HK-2 (cell line): ENCODE data around the gene KCNH2.

Experiments
- DNase-seq: peaks from one replicate; pipeline ENCODE4 v3.0.0-alpha.2; 2018; ENCODE audit not compliant: unreplicated experiment

Gene KCNH2

DNA sequence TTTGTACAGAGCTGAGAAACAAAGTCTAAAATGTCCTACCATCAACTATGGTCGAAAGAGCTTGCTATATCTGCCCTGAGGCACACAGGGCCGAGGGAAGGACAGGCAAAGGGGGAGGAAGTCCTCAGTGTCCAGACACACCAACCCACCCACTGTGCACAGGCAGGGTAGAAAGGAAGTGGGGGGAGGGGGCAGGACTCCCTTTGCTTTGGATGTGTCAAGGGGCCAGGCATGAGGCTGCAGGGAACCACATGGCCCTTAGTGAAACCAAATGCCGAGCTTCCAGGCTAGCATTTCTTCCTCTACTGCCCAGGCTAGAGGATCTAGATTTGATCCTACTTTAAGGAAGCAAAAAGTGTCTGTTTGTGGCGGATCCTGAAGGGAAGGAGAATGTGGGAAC, 28.6 kb downstream of the KCNH2 start:
- DNase-seq = no peak

DNA sequence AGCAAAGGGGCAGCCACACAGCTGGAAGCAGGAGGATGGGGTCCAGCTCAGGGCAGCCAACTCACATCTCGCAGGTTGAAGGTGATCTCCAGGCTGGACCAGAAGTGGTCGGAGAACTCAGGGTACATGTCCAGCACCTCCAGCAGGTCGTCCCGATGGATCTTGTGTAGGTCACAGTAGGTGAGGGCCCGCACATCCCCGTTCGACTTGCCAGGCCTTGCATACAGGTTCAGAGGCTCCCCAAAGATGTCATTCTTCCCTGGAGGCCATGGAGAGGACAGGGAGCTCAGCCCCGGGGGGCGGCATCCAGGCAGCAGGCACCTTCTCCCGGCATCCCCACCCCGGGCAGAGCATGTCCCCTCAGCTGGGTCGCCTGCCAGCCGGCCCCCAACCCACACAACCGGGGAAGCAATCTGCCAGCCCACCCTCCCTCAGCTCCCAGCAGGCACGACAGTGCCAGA, 29.3 kb downstream of the KCNH2 start:
- no peak for DNase-seq

DNA sequence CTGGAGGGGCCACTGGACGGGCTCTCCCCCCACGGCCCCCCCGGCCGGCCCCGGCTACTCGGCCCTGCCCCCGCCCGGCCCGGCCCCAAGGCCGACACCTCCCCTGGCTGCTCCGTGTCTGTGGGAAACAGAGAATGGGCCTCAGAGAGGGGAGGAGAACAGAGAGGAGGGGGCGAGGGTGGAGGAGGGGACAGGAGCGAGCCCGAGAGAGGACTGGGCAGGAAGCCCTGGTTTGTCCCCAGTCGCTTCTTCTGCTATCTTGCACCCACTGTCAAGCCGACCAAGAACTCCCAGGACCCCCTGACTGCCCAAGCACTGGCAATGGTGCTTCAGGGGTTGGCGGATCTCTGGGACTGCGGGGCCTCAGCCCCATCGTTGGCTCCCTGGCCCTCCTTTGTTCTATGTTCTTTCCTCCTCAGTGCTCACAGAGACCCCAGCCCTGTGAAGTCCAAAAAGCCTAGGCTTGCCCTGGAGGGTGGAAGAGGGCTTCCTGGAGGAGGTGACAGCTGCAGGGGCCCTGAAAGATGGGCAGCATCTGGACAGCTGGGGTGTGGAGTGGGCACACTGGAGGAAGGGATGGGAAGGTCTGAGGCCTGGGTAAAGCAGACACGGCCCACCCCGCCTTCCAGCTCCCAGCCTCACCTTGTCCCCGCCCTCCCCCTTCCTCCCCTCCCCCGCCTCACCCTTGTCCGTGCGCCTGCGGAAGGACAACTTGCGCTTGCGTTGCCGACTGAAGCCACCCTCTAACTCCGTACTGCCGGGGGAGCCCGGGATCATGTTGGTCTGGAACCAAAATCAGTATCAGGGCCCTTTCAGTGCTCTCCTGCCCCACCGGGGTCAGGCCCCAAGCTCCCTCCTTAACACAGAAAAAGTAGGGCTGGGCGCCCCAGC, 30.1 kb downstream of the KCNH2 start:
- no peak for DNase-seq

DNA sequence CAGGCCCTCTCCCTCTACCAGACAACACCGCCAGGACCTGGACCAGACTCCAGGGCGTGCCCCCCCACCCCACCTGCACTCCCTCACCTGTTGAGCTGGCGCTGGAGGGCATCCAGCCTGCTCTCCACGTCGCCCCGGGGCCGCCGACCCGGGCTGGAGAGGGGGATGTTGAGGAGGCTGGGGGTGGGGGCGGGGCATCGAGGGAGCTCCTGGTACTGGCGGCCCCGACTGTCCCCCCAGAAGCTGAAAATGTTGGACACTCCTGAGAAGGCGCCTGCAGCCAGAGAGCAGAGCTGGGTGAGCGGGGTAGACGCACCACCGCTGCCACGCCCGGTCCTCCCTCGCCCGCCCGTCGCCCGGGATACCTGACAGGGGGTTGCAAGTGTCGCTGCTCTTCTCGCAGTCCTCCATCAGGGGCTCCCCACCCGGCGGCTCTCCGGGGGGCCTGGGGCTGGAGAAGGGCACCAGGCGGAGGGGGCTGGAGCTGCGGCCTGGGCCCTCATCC, 30.8 kb downstream of the KCNH2 start:
- DNase-seq = no peak

DNA sequence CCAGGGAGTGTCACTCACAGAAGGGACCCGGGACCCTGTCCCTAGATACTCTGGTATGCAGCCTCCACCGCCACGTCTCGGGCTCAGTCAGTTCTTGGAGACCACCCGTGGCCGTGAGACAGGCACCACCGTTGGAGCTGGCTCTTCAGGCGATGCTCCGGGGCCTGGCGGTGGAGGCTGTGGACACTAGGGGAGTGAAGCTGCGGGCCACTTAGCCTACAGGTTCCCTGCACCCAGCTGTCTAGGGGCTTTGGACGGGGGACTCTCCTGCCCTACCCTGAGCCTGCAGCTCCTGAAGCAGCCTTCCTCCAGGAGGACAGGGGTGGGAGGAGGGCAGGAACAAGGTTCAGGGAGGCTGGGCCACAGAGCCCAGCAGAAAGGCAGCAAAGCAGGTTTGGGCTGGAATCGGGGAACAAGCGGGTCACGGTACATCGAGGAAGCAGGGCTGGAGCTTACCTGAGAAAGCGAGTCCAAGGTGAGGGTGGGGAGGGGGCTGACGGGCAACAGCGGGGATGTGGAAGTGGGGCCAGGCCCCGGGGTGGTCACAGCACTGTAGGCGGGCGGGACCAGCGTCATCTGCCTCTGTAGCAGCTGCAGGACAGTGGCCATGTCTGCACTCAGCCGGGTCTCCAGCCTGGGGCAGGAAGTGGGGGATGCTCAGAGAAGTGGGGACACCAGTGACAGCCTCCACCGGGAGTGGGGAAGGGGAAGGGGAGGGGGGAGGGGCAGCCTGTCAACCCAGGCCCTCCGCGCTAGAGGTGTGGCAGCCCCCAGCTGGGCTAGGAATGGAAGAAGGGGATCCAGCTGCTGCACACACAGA, 31.5 kb downstream of the KCNH2 start:
- no peak for DNase-seq

DNA sequence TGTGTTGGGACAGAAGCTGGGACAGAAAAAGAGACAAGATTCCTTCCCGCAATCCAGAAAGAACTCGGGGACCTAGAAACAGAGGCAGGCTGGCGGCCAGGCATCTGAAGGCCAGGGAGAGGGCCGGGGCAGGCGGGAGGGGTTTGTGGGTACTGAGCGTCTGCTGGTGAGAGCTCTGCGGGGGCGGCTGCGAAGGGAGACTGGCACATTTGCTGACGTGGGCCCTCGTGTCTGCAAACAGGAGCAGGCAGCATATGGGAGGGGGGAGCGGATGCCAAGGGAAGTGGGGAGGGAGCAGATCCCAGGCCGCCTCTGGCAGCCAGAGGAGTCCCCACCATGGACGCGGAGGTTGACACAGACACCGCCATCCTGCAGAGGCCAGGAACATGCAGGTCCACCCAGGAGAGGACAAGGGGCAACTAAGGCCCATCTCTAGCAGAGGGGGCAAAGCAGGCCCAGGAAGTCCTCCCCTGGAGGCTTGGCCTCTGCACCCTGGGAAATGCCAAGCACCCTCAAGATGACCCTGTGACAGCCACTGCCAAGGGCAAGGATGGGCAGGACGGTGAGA, 32.2 kb downstream of the KCNH2 start:
- no peak for DNase-seq

DNA sequence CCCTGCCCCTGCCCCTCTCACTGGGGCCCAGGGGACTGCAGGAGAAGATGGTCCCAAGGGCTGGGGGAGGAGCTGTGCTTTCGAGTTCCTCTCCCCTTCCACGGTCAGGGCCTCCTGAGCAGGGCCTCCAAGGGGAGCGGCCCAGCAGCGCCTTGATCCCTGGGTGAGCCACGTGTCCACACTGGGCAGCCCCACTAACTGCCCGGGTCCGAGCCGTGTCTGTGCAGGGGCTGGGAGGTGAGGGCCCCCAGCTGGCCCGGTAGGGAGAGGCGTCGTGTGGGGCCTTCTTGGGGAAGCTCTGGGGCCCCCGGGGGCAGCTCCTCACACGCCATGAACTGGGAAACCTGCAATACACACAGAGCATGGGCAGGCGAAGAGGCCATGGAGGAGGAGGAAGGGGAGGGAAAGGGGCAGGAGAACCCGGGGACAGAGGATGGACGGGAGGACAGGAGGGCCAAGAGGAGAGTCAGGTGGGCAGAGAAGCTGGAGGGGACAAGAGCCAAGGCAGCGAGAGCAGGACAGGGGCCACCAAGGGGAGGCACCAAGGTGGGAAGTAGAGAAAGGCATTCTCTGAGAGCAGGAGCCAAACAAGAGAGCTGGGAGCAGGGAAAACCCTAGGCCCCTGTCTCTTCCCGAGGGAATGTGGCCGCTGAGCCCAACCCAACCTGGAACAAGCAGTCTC, 32.8 kb downstream of the KCNH2 start:
- no peak for DNase-seq

DNA sequence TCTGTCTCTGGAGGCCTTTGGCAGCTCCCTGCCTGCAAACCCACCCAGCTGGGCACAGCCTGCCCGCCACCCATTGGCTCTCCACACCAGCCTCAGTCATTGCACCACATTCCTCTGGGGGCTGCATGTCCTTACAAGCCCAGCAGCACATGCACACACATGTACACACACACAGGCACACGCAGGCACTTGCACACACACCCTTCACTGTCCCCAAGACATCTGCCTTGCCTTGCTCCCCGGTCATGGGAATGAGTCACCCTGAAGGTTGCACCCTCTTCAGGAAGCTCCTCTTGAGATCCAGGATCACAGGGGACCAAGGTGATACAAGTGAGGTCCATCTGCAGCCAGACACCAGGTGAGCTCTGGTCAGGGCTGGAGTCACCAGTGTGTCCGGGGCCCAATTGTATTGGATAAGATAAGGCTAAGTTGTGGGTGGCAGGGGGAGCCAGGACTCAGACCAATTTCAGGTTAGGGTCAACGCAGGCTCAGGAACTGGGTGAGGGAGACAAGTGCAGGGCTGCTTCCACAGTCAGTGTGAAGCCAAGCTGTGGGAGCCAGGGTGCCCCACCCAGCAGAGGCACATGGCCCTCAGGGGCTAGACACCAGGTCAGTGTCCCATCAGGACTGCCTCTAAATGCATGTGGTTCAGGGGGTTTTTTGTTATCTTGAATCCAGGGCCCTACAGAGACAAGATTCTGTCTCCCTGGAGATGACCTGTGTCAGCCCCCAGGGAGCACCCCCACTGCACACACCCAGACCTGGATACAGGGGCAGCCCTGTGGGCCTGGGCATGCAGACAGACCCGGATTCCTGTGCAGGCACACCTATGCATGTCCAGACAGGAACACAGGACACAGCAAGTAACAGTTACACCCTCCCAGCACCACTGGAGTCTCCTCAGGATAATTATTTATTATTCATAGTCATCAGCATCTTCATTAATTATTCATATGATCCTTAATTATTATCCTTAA, 33.8 kb downstream of the KCNH2 start:
- no peak for DNase-seq

DNA sequence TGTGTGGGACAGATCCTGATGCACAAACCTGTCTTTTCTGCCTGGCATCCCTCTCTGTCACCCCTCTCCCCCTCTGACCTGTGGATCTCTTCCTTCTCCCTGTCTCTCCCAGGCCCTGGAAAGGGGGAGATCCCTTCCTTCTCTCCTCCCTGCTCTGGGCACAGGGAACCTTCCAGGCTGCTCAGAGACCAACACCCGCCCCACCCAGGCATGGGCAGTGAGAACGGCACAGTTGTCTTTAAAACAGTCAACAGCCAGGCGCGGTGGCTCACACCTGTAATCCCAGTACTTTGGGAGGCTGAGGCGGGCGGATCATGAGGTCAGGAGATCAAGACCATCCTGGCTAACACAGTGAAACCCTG, 34.7 kb downstream of the KCNH2 start:
- DNase-seq = no peak

DNA sequence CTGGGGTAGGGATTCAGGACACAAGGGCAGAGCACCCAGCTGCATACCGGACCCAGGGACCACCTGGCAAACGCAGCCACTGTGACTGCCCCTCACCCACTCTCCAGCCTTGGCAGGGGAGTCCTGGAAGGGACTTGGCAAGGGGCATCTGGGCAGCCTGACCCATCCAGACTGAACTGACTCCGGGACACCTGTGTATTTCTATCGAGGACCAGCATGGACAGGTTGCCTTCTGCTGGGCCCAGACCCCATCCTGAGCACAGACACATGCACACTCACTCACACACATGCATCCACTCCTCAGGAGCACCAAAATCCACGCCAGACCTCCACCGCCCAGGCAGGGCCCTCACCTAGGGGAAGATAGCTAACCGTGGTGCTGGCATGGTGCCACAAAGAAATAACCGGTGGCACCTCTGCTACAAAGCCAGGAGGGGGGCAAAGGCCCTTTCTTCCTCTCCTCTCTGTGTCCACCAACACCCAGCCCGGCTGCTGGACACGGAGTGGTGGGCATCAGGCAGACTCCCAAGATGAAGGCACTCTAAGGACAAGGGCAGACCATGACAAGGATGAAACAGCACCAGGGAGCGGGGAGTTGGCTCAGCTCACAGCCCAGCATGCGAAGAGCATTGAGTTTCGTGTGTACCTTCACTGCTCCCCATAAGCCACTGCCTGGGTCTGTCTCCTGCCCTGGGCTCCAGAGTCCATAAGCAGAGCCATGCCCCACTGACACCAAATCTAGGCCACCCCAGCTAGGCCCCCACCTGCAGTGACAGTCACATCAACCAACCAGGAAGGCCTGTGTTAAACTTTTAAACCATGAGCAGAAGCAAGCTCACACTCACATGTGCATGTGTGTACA, 35.3 kb downstream of the KCNH2 start:
- no peak for DNase-seq

DNA sequence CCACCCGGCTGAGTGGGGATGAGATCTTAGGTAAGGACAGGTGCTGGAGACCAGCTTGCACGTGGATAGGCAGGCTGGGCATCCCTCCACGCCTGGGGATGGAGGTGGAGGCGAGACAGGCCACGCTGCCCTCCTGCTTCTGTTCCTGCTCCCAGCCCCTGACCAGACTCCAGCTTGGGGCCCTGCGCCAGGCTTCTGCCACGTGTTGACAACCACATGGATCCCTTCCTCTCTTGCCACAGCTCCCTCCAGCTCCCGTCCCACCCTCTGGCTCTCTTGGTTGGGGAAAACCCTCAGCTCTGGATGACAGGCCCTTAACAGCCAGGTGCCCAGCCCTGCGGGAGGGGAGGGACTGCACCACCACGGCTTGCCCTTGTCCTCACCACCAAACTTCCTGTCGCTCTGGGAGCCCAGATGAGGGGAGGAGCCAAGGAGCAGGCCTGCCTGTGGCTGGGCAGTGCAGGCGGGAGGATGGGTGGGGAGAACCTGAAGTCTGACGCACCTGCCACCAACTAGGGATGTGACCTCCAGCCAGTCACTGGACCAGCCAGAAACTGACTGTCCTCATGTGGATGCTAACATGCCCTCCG, 36.0 kb downstream of the KCNH2 start:
- DNase-seq = no peak

DNA sequence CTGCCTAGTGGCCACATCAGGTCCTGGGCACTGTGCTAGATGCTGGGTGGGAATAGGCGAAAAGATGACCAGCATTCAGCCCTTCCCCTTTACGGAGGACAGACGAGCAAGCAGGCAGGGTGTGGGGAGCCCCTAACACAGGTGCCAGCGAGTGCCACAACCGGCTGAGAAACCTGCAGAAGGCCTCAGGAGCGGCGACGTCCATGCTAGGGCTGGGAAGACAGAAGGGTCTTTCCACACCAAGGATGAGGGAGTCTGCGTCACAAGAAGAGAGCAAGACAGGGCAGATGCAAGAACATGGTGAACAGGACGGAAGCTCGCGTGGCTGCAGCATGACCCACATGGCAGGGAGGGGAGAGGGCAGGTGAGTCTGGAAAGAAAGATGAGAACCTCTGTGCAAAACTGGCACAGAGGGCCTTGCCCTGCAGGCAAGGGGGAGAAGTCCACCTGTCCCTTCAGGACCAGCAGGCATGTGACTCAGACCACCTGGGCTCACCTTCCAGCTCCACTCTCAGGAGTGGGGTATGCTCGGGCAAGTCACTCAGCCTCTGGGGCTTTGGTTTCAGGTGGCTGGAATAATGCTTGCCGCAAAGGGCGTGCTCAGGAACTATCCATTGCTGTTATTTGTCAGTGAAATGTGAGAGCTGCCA, 36.6 kb downstream of the KCNH2 start:
- DNase-seq = no peak

DNA sequence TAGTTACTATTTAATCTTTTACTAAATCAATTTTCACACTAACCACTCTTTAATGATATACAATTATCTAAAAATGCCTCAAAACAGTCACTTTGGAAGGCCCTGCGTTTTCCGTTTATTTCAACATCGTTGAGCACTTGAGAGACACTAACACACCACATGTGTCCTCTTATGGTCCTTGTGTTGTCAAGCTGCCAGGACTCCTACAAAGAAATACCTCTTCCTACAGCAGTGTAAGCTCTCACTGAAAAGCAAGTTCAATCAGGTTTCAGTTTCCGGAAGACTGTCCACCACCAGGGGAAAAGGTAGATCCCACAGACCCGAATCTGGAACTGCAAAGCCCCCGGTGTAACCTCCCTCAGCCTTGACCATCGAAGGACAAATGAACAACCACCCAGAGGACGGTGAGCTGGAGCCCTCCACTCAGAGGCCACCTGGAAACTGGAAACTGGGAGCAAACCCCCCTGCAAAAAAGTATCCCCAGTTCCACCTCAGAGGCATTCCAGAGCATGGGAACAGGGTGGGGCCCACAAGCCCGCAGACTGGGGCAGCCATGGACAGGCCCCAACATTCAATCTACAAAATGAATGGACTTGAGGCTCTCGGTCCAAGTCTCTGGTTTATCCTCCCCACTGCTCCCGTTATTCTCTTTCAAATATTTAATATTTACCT, 37.6 kb downstream of the KCNH2 start:
- no peak for DNase-seq

DNA sequence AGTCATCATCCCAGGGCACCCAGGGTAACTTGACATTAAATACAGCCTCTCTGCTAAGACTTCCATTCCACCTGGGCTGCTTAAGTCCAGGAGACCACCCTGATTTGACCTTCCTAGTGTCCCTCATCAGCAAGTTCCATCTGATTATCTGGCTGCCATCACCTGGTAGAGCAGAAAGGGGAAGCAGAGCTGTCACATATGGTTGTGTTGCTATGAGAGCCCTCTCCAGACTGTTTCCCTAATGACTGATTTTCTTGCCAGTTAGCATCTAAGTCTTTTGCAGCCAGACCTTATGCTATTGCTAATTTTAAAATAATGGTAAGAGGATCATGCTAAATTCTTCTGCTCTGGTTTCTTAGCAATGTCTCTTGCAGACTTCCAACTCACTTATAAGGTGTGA, 38.7 kb downstream of the KCNH2 start:
- no peak for DNase-seq

DNA sequence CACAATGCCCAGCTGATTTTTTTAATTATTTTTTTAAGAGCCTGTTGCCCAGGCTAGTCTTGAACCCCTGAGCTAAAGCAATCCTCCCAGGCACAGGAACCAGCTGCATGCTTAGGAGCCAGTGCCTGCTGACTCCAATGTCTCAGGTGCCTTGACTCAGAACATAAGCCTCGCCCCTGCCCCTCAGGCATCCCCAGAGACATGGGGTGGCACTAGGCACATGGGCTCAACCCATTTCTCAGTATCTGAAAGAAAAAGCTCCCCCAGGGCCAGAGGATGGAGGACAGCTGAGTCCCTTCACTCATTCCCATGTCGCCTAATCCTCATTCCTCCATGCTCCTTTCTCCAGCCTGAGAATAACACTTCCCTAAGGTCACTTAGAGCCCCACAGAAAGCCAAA, 39.1 kb downstream of the KCNH2 start:
- no peak for DNase-seq

DNA sequence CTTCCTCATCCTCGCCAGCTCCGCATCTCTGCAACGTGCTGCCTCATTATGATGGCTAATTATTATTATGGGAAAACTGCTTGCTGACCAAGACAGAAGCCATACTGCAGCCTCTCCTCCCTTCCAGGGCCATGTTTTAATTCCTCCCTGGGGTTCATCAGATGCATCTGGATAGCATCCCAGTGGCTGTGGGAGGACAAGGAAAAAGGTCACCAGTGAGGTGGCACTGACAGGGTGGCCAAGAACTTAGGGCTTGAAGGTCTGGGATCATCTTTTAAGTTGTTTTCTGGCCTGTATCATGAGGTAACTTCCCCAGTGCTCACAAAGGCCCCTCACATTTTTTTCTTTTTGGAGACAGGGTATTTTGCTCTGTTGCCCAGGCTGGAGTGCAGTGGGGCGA, 39.6 kb downstream of the KCNH2 start:
- no peak for DNase-seq

DNA sequence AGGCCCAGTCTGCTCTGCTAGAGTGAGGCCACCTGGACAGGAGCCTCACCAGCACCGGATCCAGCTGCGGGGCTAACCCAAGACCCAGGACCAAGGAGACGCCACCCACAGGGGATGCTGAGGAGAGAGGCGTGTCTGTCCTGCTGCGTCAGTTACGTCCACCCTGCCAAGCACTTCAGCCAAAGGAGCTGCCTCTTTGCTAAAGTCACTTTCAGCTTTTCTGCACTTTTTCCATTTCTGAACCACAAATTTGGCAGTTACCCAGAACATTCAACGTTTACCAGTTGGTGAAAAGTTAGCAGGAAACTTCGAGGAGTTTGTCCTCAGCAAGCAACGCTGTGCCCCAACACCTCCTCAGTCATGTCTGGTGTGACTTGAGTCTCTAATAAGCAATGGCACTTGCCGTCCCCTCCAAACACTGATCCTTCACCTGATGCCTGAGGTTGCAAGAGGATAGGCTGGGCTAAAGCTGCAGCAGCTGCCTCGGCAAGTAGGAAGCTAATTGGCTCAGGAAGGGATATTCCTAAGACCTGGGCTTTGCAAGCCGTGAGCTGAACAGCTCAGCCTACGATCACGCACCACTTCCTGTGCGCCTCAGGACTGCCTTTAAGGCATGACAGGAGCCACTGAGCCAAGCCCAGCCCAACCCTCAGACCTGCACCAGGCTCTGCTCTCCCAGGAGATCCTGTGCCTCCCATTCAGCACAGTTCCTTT, 40.1 kb downstream of the KCNH2 start:
- DNase-seq = no peak

DNA sequence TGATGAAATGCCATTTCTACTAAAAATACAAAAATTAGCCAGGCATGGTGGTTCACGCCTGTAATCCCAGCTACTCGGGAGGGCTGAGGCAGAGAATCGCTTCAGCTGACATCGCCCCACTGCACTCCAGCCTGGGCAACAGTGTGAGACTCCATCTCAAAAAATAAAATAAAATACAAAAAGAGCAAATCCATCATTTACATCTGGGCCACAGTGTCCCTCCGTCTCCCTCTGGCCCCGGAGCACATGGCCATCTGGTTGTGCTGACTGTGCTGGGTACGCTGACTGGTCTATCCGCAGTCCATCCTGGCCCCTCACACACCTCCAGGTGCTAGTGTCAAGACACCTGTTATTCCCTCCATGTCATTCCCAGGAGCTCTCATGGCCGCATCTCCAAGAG, 42.1 kb downstream of the KCNH2 start:
- DNase-seq = no peak
